Measurements from ENCODE around the gene ENPP7. TPM values are rescaled to one million over a fixed set of nuclear protein-coding genes. Genes with fewer than 3 reads are reported as not detected.

Gene ENPP7
- total and polyA plus RNA-seq, 2 donors (not counting 3 experiments of a cell fraction or from before 2014, with no cell fraction given) = not detected

DNA sequence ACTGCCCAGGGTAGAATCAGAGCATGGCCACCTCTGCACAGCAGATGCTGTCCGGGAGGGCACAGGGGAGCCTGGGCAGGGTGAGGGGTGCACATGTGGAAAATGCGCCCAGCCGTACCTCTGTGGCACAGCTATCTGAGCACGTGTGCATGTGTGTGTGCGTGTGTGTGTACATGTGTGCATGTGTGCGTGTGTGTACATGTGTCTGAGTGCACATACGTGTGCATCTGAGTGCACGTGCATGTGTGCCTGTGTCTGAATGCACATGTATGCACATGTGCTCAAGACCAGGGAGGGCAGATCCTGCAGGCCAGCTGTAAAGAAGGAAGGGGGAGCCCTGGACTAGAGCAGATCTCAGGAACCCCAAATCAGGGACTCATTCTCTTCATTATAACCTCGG, 37.3 kb upstream of the ENPP7 start:
- DNase-seq (ENCODE audit: low read depth, low spot score) (no peak), FAIRE-seq (no peak)
- dilution Hi-C loops (cut with MboI; ENCODE audit: extremely low pct_ligation_motif_present, low sequenced_read_pairs) (no loop called here), intact Hi-C loops (cut with micrococcal nuclease) (no loop called here)
- H3K36me3 ChIP-seq (ENCODE audit: control insufficient read depth in 2 of 2, extremely low read depth in 1 of 2, insufficient read depth in 2 of 2, low read length in 2 of 2) = no peaks in the 10 kb centered on the region
- BruUV-seq (replicated peaks) = no TSS peak
- POLR2A ChIA-PET = no interaction called here
- no peak overlapping the region for H3K27ac ChIP-seq (ENCODE audit: insufficient read depth, low read depth, low read length)
- H2AFZ ChIP-seq (ENCODE audit: low read depth, low read length) = no peak overlapping the region
- H3K4me2 ChIP-seq (ENCODE audit: insufficient read depth, low read length) = no peak overlapping the region
- H3K27me3 ChIP-seq (ENCODE audit: control insufficient read depth in 2 of 2, insufficient read depth in 2 of 2, low read length in 2 of 2) = peaks cover 0 to 2% of the 10 kb centered on the region in 2 experiments
- CTCF ChIA-PET = interaction anchor here (4.0 kb wide), 1 partner anchor 15 kb away, joined by 23 read pairs; no protein-coding TSS in a partner anchor
- H3K9ac ChIP-seq (replicated peaks; ENCODE audit: extremely low read depth, insufficient read depth, low read length) = no peak overlapping the region
- no peaks in the 10 kb centered on the region for H3K79me2 ChIP-seq (ENCODE audit: control insufficient read depth, insufficient read depth, low read length)
- TF ChIP-seq, protein P1, sequence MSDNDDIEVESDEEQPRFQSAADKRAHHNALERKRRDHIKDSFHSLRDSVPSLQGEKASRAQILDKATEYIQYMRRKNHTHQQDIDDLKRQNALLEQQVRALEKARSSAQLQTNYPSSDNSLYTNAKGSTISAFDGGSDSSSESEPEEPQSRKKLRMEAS (IDR thresholded peaks at IDR 0.05; ENCODE audit: insufficient read depth, insufficient read length) = no peak
- TF ChIP-seq FOS (IDR thresholded peaks at IDR 0.05; ENCODE audit: borderline replicate concordance, insufficient read depth, low read length) = no peak
- no peak for TF ChIP-seq JUN (IDR thresholded peaks at IDR 0.05; ENCODE audit: borderline replicate concordance, insufficient read depth, insufficient read length, low read depth)
- no peak for TF ChIP-seq EZH2 (IDR thresholded peaks at IDR 0.05; ENCODE audit: borderline replicate concordance, low read depth, low read length, severe bottlenecking)
- no peak for TF ChIP-seq POLR2A (IDR thresholded peaks at IDR 0.05; ENCODE audit: low read depth, low read length)
- no peak for TF ChIP-seq POLR2AphosphoS5 (IDR thresholded peaks at IDR 0.05; ENCODE audit: insufficient read depth, low read depth, low read length)
- no peak for TF ChIP-seq GATA2 (IDR thresholded peaks at IDR 0.05; ENCODE audit: insufficient read depth, insufficient read length, low read depth, low read length)
- TF ChIP-seq, protein P2, sequence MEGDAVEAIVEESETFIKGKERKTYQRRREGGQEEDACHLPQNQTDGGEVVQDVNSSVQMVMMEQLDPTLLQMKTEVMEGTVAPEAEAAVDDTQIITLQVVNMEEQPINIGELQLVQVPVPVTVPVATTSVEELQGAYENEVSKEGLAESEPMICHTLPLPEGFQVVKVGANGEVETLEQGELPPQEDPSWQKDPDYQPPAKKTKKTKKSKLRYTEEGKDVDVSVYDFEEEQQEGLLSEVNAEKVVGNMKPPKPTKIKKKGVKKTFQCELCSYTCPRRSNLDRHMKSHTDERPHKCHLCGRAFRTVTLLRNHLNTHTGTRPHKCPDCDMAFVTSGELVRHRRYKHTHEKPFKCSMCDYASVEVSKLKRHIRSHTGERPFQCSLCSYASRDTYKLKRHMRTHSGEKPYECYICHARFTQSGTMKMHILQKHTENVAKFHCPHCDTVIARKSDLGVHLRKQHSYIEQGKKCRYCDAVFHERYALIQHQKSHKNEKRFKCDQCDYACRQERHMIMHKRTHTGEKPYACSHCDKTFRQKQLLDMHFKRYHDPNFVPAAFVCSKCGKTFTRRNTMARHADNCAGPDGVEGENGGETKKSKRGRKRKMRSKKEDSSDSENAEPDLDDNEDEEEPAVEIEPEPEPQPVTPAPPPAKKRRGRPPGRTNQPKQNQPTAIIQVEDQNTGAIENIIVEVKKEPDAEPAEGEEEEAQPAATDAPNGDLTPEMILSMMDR (IDR thresholded peaks at IDR 0.05; ENCODE audit: extremely low read depth in 1 of 2, insufficient read depth in 1 of 2, low read depth in 1 of 2, low read length in 2 of 2) = no peak
- TF ChIP-seq MYC (IDR thresholded peaks at IDR 0.05; ENCODE audit: low read depth, low read length) = no peak
- no peaks in the 10 kb centered on the region for H3K9me1 ChIP-seq (replicated peaks; ENCODE audit: control insufficient read depth, extremely low read depth, insufficient read depth, low read length)
- H3K4me1 ChIP-seq (ENCODE audit: control insufficient read depth, extremely low read depth, insufficient read depth, low read length) = peaks cover 3% of the 10 kb centered on the region
- H4K20me1 ChIP-seq (replicated peaks; ENCODE audit: control insufficient read depth, extremely low read depth, insufficient read depth, low read length) = no peaks in the 10 kb centered on the region
- H3K4me3 ChIP-seq (replicated peaks in 1 of 3; ENCODE audit: insufficient read depth in 1 of 3, low read depth in 1 of 3, low read length in 3 of 3) = no peak overlapping the region
- H3K9me3 ChIP-seq (replicated peaks; ENCODE audit: control insufficient read depth, insufficient read depth, low read length) = no peaks in the 10 kb centered on the region

Measured in endothelial cell of umbilical vein (primary cell).